G401 (cell line): ENCODE measurements around the gene TPD52L1. TPM values are rescaled to one million over a fixed set of nuclear protein-coding genes. Genes with fewer than 3 reads are reported as not detected.

ENCODE experiments used
- DNase-seq: peaks from one replicate; pipeline ENCODE4 v3.0.0-alpha.2; 2015; ENCODE audit warnings: low spot score
- in situ Hi-C: cut with HindIII; loops from 2 replicates; pipeline ENCODE4 v1.10.0; 2016; ENCODE audit warnings: low sequenced_read_pairs, mixed read lengths
- total RNA-seq: library from RNA; depleted of rRNA; stranded (reverse); fragments of >200 nt; shearing (Covaris generic); gene quantifications from 2 replicates; pipeline ENCODE4 v1.2.3, GENCODE V29; 2014; rRNA removed

The TPD52L1 gene
- total RNA-seq, 1 experiment from 2014 or later: 248 TPM

DNA sequence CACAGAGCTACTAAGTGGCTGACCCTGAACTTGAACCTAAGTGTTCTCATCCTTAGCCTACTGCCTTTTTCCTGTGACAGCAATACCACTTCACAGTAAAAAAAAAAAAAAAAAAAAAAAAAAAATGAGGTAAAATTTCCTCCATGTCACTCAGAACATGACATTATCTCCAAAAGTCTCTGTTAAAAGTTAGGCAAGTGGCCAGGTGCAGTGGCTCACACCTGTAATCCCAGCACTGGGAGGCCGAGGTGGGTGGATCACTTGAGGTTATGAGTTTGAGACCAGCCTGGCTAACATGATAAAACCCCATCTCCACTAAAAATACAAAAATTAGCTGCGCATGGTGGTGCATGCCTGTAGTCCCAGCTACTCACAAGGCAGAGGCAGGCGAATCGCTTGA, 159.4 kb downstream of the TPD52L1 start:
- DNase-seq: no peak
- in situ Hi-C loops: no loop called here

Other genes starting within 250 kb of the TPD52L1 start
- 8.2 and 22.8 TPM in 2 replicates for gene RNF217, start 191.3 kb upstream of the TPD52L1 start, total RNA-seq
- 133 and 175 TPM in 2 replicates for gene HDDC2, start 148.2 kb downstream of the TPD52L1 start, total RNA-seq